Caco-2 (cell line): ENCODE results near the gene COL12A1. TPM values are rescaled to one million over a fixed set of nuclear protein-coding genes. Genes with fewer than 3 reads are reported as not detected.

ENCODE experiments used
- BruUV-seq: library from RNA; stranded (reverse); fragments of 400-500 nt; replicated peaks from 2 replicates; lab custom pipeline; 2021; lab: Mats Ljungman, UMichigan
- CTCF ChIA-PET: fragments of 300-600 bp; sonication (Branson Sonifier 250); formaldehyde crosslinking; loops from one replicate; lab custom pipeline; 2022; ENCODE audit warnings: antibody characterized with exemption; lab: Charles Lee
- POLR2A ChIA-PET: fragments of 300-600 bp; sonication (Branson Sonifier 250); formaldehyde crosslinking; loops from one replicate; lab custom pipeline; 2022; ENCODE audit warnings: antibody characterized with exemption; lab: Charles Lee
- DNase-seq, 2 experiments: peaks; one replicate each; pipeline versions ENCODE4 v3.0.0 to v3.0.0-alpha.2; 2020 to 2022
- H3K27me3 ChIP-seq: replicated peaks from 2 replicates; pipeline ENCODE4 v1.6.0; 2011; ENCODE audit warnings: low read length; ENCODE audit not compliant: control insufficient read depth, insufficient read depth
- H3K36me3 ChIP-seq: 2 replicates; pipeline ENCODE4 v1.5.1; 2011; ENCODE audit warnings: low read length; ENCODE audit not compliant: control insufficient read depth, insufficient read depth
- H3K4me1 ChIP-seq: fragments of 250-450 bp; sonication (Bioruptor Pico); 2 replicates; pipeline ENCODE4 v1.5.1; 2020; ENCODE audit warnings: mild to moderate bottlenecking
- H3K4me3 ChIP-seq: 2 replicates; pipeline ENCODE4 v1.5.1; 2011; ENCODE audit warnings: low read depth, mild to moderate bottlenecking, control low read depth, low read length
- H3K9me3 ChIP-seq: fragments of 250-450 bp; sonication (Bioruptor Pico); 2 replicates; pipeline ENCODE4 v1.5.1; 2020; ENCODE audit warnings: mild to moderate bottlenecking, moderate library complexity
- H3K27ac Mint-ChIP-seq: one replicate; pipeline ENCODE4 v1.8.0; 2022; ENCODE audit warnings: mixed read lengths; ENCODE audit not compliant: unreplicated experiment
- H3K27me3 Mint-ChIP-seq: one replicate; pipeline ENCODE4 v1.8.0; 2022; ENCODE audit warnings: mixed read lengths; ENCODE audit not compliant: insufficient read depth, unreplicated experiment
- H3K36me3 Mint-ChIP-seq: one replicate; pipeline ENCODE4 v1.8.0; 2022; ENCODE audit warnings: mild to moderate bottlenecking, mixed read lengths; ENCODE audit not compliant: insufficient read depth, unreplicated experiment
- H3K4me1 Mint-ChIP-seq: one replicate; pipeline ENCODE4 v1.8.0; 2022; ENCODE audit warnings: low read depth, mixed read lengths; ENCODE audit not compliant: unreplicated experiment
- H3K4me3 Mint-ChIP-seq: one replicate; pipeline ENCODE4 v1.8.0; 2022; ENCODE audit warnings: mild to moderate bottlenecking, moderate library complexity, mixed read lengths; ENCODE audit not compliant: unreplicated experiment
- H3K9me3 Mint-ChIP-seq: one replicate; pipeline ENCODE4 v1.8.0; 2022; ENCODE audit warnings: mixed read lengths; ENCODE audit not compliant: unreplicated experiment
- intact Hi-C: fragments of 100-400 bp; cut with micrococcal nuclease; formaldehyde crosslinking; loops from one replicate; pipeline ENCODE4 v1.10.0; 2022; ENCODE audit not compliant: unreplicated experiment
- total RNA-seq: library from RNA; stranded (reverse); gene quantifications from 2 replicates; pipeline ENCODE4 v1.2.3, GENCODE V29; 2022
- TF ChIP-seq, protein P1 (sequence below), 2 experiments: fragments of 200-600 bp in 1 of 2; IDR thresholded peaks; 1 replicate in 1 of 2; 2 replicates in 1 of 2; pipeline versions ENCODE4 v1.5.1 to v1.8.0; 2011 to 2022; ENCODE audit warnings: antibody characterized with exemption in 1 of 2, control low read depth in 1 of 2, inconsistent platforms in 1 of 2, low read depth in 1 of 2, low read length in 1 of 2, mild to moderate bottlenecking in 1 of 2, moderate library complexity in 1 of 2; ENCODE audit not compliant: insufficient read depth in 1 of 2, severe bottlenecking in 1 of 2, unreplicated experiment in 1 of 2

The COL12A1 gene
- total RNA-seq, 1 experiment from 2014 or later, result 68.0 TPM

DNA sequence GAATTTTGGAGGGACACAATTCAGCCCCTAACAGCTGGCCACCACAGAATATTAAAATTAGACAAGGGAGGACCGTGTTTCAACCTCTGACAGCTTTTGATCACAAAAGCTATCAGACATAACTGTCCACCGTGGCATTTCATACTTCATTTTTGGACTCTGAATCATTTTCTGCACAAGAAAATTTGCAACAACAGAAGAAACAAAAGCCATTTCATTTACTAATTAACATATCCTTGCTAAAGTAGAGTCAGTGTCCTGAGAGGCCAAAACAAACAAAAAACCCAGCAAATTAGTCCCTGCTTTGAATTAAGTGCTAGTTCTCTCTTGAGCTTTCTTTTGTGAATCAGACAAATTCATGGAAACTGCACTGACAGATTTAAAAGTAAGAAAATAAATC lies 17.6 kb upstream of the COL12A1 start:
- ChIA-PET POLR2A (no interaction called here), CTCF (no interaction called here)
- no peaks in the 10 kb centered on the region for H3K9me3 ChIP-seq
- intact Hi-C loops, result no loop called here
- H3K27ac Mint-ChIP-seq, result no peak overlapping the region
- no peak for DNase-seq
- H3K4me3 Mint-ChIP-seq, result no peak overlapping the region
- no peaks in the 10 kb centered on the region for H3K36me3 ChIP-seq
- H3K27me3 Mint-ChIP-seq, result no peaks in the 10 kb centered on the region
- H3K9me3 Mint-ChIP-seq, result no peaks in the 10 kb centered on the region
- TF ChIP-seq, protein P1, sequence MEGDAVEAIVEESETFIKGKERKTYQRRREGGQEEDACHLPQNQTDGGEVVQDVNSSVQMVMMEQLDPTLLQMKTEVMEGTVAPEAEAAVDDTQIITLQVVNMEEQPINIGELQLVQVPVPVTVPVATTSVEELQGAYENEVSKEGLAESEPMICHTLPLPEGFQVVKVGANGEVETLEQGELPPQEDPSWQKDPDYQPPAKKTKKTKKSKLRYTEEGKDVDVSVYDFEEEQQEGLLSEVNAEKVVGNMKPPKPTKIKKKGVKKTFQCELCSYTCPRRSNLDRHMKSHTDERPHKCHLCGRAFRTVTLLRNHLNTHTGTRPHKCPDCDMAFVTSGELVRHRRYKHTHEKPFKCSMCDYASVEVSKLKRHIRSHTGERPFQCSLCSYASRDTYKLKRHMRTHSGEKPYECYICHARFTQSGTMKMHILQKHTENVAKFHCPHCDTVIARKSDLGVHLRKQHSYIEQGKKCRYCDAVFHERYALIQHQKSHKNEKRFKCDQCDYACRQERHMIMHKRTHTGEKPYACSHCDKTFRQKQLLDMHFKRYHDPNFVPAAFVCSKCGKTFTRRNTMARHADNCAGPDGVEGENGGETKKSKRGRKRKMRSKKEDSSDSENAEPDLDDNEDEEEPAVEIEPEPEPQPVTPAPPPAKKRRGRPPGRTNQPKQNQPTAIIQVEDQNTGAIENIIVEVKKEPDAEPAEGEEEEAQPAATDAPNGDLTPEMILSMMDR (IDR thresholded peaks at IDR 0.05; ENCODE audit: insufficient read depth in 1 of 2, low read depth in 1 of 2, low read length in 1 of 2, severe bottlenecking in 1 of 2, unreplicated experiment in 1 of 2), result no peak
- no peaks in the 10 kb centered on the region for H3K4me1 ChIP-seq
- H3K4me1 Mint-ChIP-seq, result peaks cover 7% of the 10 kb centered on the region
- no TSS peak for BruUV-seq
- no peaks in the 10 kb centered on the region for H3K27me3 ChIP-seq
- H3K4me3 ChIP-seq, result no peak overlapping the region
- no peaks in the 10 kb centered on the region for H3K36me3 Mint-ChIP-seq

DNA sequence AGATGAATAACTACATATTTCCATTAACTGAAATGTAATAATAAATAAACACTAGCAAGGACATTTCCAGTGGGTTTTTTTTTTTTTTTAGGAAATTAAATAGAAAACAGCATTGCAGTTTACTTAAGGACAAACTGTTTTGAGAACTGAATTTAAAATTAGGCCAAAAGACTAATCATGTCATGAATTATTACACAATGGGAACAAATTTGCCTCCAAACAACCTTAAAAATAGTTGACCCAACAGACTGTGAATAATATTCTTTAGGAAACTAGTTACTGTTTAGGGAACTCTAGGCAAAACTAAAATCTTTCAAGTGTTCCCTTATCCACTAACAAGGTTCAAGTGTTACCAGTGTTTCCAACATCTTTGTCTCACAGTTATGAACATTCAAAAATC lies 16.4 kb upstream of the COL12A1 start:
- intact Hi-C loops, result no loop called here
- no peak for DNase-seq
- Histone ChIP-seq H3K9me3 (no peaks in the 10 kb centered on the region), H3K27me3 (no peaks in the 10 kb centered on the region), H3K4me1 (no peaks in the 10 kb centered on the region), H3K36me3 (no peaks in the 10 kb centered on the region), H3K4me3 (no peak overlapping the region)
- Mint-ChIP-seq H3K9me3 (no peaks in the 10 kb centered on the region), H3K4me1 (peaks cover 13% of the 10 kb centered on the region), H3K27me3 (peaks cover 3% of the 10 kb centered on the region), H3K4me3 (no peak overlapping the region), H3K27ac (no peak overlapping the region), H3K36me3 (no peaks in the 10 kb centered on the region)
- CTCF ChIA-PET, result no interaction called here
- TF ChIP-seq, protein P1 (IDR thresholded peaks at IDR 0.05; ENCODE audit: insufficient read depth in 1 of 2, low read depth in 1 of 2, low read length in 1 of 2, severe bottlenecking in 1 of 2, unreplicated experiment in 1 of 2), result no peak
- POLR2A ChIA-PET, result no interaction called here
- no TSS peak for BruUV-seq

DNA sequence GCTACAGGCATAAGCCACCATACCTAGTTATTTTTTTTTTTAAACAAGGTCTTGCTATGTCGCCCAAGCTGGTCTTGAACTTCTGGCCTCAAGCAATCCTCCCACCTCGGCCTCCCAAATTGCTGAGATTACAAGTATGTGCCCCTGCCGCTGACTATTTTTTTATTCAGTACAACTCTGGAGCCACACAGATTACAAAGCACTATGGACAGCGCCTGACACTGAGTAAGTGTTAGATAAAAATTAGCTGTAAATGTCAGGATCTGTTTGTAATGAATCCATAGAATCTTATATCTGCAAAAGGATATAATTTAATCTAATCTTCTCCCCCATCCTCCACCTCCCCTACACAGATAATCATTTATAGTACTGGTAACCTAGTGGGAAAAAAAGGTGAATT lies 15.3 kb upstream of the COL12A1 start:
- H3K36me3 Mint-ChIP-seq, result no peaks in the 10 kb centered on the region
- ChIA-PET CTCF (interaction anchor here (1.6 kb wide), 1 partner anchor 12 kb away, joined by 6 read pairs; no protein-coding TSS in a partner anchor), POLR2A (no interaction called here)
- Histone ChIP-seq H3K27me3 (no peaks in the 10 kb centered on the region), H3K4me3 (no peak overlapping the region), H3K36me3 (no peaks in the 10 kb centered on the region), H3K9me3 (no peaks in the 10 kb centered on the region), H3K4me1 (no peaks in the 10 kb centered on the region)
- TF ChIP-seq, protein P1 (IDR thresholded peaks at IDR 0.05; ENCODE audit: insufficient read depth in 1 of 2, low read depth in 1 of 2, low read length in 1 of 2, severe bottlenecking in 1 of 2, unreplicated experiment in 1 of 2), result no peak
- no peak for DNase-seq
- H3K27ac Mint-ChIP-seq, result no peak overlapping the region
- no peaks in the 10 kb centered on the region for H3K9me3 Mint-ChIP-seq
- peaks cover 13% of the 10 kb centered on the region for H3K4me1 Mint-ChIP-seq
- H3K27me3 Mint-ChIP-seq, result peaks cover 3% of the 10 kb centered on the region
- no peak overlapping the region for H3K4me3 Mint-ChIP-seq
- intact Hi-C loops, result no loop called here
- BruUV-seq, result no TSS peak
